T-helper 1 cell treated with Interleukin-12 subunit alpha and Interleukin-12 subunit beta and Interleukin-4 antibody, amounts not matched to agents 30 μg/mL and 1 μg/mL, for 36 hours (primary cell): Measurements from ENCODE around the gene CATSPERZ.

Source experiments
- H3K27ac Mint-ChIP-seq: one replicate; pipeline ENCODE4 v1.8.0; 2021; ENCODE audit warnings: mild to moderate bottlenecking, mixed read lengths
- H3K27me3 Mint-ChIP-seq: one replicate; pipeline ENCODE4 v1.8.0; 2021; ENCODE audit warnings: low read depth, mixed read lengths
- H3K36me3 Mint-ChIP-seq: one replicate; pipeline ENCODE4 v1.8.0; 2021; ENCODE audit warnings: low read depth, mixed read lengths
- H3K4me1 Mint-ChIP-seq: one replicate; pipeline ENCODE4 v1.8.0; 2021; ENCODE audit warnings: low read depth, mixed read lengths
- H3K4me3 Mint-ChIP-seq: one replicate; pipeline ENCODE4 v1.8.0; 2021; ENCODE audit warnings: mild to moderate bottlenecking, moderate library complexity, mixed read lengths
- H3K9me3 Mint-ChIP-seq: one replicate; pipeline ENCODE4 v1.8.0; 2021; ENCODE audit warnings: mixed read lengths

CATSPERZ gene

GRCh38 chr11:64299847-64300648 is at the start of gene CATSPERZ:
Gene CATSPERZ, plus strand, starts transcription at chr11:64300358. Its CDS starts 53 bp downstream, at chr11:64300411.
- Mint-ChIP-seq H3K9me3 (no peaks in the 10 kb centered on the region), H3K36me3 (no peaks in the 10 kb centered on the region), H3K4me1 (peaks cover 19% of the 10 kb centered on the region), H3K27me3 (peaks cover 60% of the 10 kb centered on the region), H3K4me3 (peak within 1 kb of the TSS; percentile 76), H3K27ac (peak within 1 kb of the TSS; percentile 36)

- H3K36me3 Mint-ChIP-seq, result peaks cover 2% of the 10 kb centered on the region
- peak overlapping the region; percentile 74 for H3K4me3 Mint-ChIP-seq
- no peaks in the 10 kb centered on the region for H3K27me3 Mint-ChIP-seq
- no peaks in the 10 kb centered on the region for H3K9me3 Mint-ChIP-seq
- H3K4me1 Mint-ChIP-seq, result peaks cover 23% of the 10 kb centered on the region
- H3K27ac Mint-ChIP-seq, result no peak overlapping the region
Observed at GRCh38 chr11:64250415-64251015, 49.6 kb upstream of the CATSPERZ start.

GRCh38 chr11:64251016-64251752 is 49.0 kb upstream of the CATSPERZ start, which contains the start of gene PLCB3:
Gene PLCB3, plus strand, starts transcription at chr11:64251530. Its CDS starts 120 bp downstream, at chr11:64251650.
- no peaks in the 10 kb centered on the region for H3K9me3 Mint-ChIP-seq

GRCh38 chr11:64251753-64252002 is 48.5 kb upstream of the CATSPERZ start:
- Mint-ChIP-seq H3K4me3 (peak overlapping the region; percentile 89), H3K4me1 (peaks cover 21% of the 10 kb centered on the region), H3K27ac (peak overlapping the region; percentile 71), H3K27me3 (no peaks in the 10 kb centered on the region), H3K9me3 (no peaks in the 10 kb centered on the region), H3K36me3 (peaks cover 2% of the 10 kb centered on the region)

More at GRCh38 chr11:64251016-64251752, 49.0 kb upstream of the CATSPERZ start, which contains the start of gene PLCB3:
- H3K4me1 Mint-ChIP-seq, result peaks cover 21% of the 10 kb centered on the region
- H3K36me3 Mint-ChIP-seq, result peaks cover 2% of the 10 kb centered on the region
- no peaks in the 10 kb centered on the region for H3K27me3 Mint-ChIP-seq
- peak within 1 kb of the TSS; percentile 89 for H3K4me3 Mint-ChIP-seq
- peak within 1 kb of the TSS; percentile 71 for H3K27ac Mint-ChIP-seq

- H3K4me1 Mint-ChIP-seq, result peaks cover 21% of the 10 kb centered on the region
- H3K9me3 Mint-ChIP-seq, result no peaks in the 10 kb centered on the region
- H3K4me3 Mint-ChIP-seq, result peak overlapping the region; percentile 89
- H3K27me3 Mint-ChIP-seq, result no peaks in the 10 kb centered on the region
- peak overlapping the region; percentile 71 for H3K27ac Mint-ChIP-seq
- H3K36me3 Mint-ChIP-seq, result peaks cover 2% of the 10 kb centered on the region
Observed at GRCh38 chr11:64252003-64252872, 47.9 kb upstream of the CATSPERZ start.

GRCh38 chr11:64253043-64253442 is 47.1 kb upstream of the CATSPERZ start:
- H3K9me3 Mint-ChIP-seq, result no peaks in the 10 kb centered on the region
- no peak overlapping the region for H3K27ac Mint-ChIP-seq
- H3K4me3 Mint-ChIP-seq, result peak overlapping the region; percentile 28
- peaks cover 18% of the 10 kb centered on the region for H3K4me1 Mint-ChIP-seq
- no peaks in the 10 kb centered on the region for H3K27me3 Mint-ChIP-seq
- peaks cover 5% of the 10 kb centered on the region for H3K36me3 Mint-ChIP-seq

- peaks cover 5% of the 10 kb centered on the region for H3K36me3 Mint-ChIP-seq
- no peaks in the 10 kb centered on the region for H3K9me3 Mint-ChIP-seq
- peak overlapping the region; percentile 28 for H3K4me3 Mint-ChIP-seq
- H3K4me1 Mint-ChIP-seq, result peaks cover 16% of the 10 kb centered on the region
- H3K27ac Mint-ChIP-seq, result no peak overlapping the region
- no peaks in the 10 kb centered on the region for H3K27me3 Mint-ChIP-seq
Observed at GRCh38 chr11:64253481-64253880, 46.7 kb upstream of the CATSPERZ start.

- peaks cover 6% of the 10 kb centered on the region for H3K36me3 Mint-ChIP-seq
- H3K27ac Mint-ChIP-seq, result no peak overlapping the region
- H3K9me3 Mint-ChIP-seq, result no peaks in the 10 kb centered on the region
- H3K4me1 Mint-ChIP-seq, result peaks cover 16% of the 10 kb centered on the region
- no peaks in the 10 kb centered on the region for H3K27me3 Mint-ChIP-seq
- no peak overlapping the region for H3K4me3 Mint-ChIP-seq
Observed at GRCh38 chr11:64254326-64254725, 45.8 kb upstream of the CATSPERZ start.

GRCh38 chr11:64255135-64256128 is 44.7 kb upstream of the CATSPERZ start:
- Mint-ChIP-seq H3K27ac (no peak overlapping the region), H3K9me3 (no peaks in the 10 kb centered on the region), H3K4me1 (peaks cover 14% of the 10 kb centered on the region), H3K36me3 (peaks cover 14% of the 10 kb centered on the region), H3K4me3 (no peak overlapping the region), H3K27me3 (no peaks in the 10 kb centered on the region)

GRCh38 chr11:64256300-64256699 is 43.9 kb upstream of the CATSPERZ start:
- Mint-ChIP-seq H3K9me3 (no peaks in the 10 kb centered on the region), H3K27me3 (no peaks in the 10 kb centered on the region), H3K27ac (no peak overlapping the region), H3K36me3 (peaks cover 16% of the 10 kb centered on the region), H3K4me1 (peaks cover 14% of the 10 kb centered on the region), H3K4me3 (no peak overlapping the region)

GRCh38 chr11:64258356-64258755 is 41.8 kb upstream of the CATSPERZ start:
- Mint-ChIP-seq H3K4me1 (peaks cover 9% of the 10 kb centered on the region), H3K27ac (no peak overlapping the region), H3K36me3 (peaks cover 21% of the 10 kb centered on the region), H3K9me3 (no peaks in the 10 kb centered on the region), H3K4me3 (no peak overlapping the region), H3K27me3 (no peaks in the 10 kb centered on the region)

- H3K27ac Mint-ChIP-seq, result no peak overlapping the region
- H3K9me3 Mint-ChIP-seq, result no peaks in the 10 kb centered on the region
- H3K27me3 Mint-ChIP-seq, result no peaks in the 10 kb centered on the region
- peaks cover 6% of the 10 kb centered on the region for H3K4me1 Mint-ChIP-seq
- H3K36me3 Mint-ChIP-seq, result peaks cover 21% of the 10 kb centered on the region
- no peak overlapping the region for H3K4me3 Mint-ChIP-seq
Observed at GRCh38 chr11:64258946-64259532, 41.1 kb upstream of the CATSPERZ start.

GRCh38 chr11:64259533-64260067 is 40.6 kb upstream of the CATSPERZ start:
- Mint-ChIP-seq H3K36me3 (peaks cover 21% of the 10 kb centered on the region), H3K9me3 (no peaks in the 10 kb centered on the region), H3K4me3 (no peak overlapping the region), H3K4me1 (peaks cover 6% of the 10 kb centered on the region), H3K27me3 (no peaks in the 10 kb centered on the region), H3K27ac (peak overlapping the region; percentile 28)
